NB4 (cell line): Measurements from ENCODE around the gene GNA15.

ENCODE experiments used
- DNase-seq: peaks from one replicate; pipeline ENCODE4 v3.0.0; 2010; ENCODE audit warnings: low read depth
- H3K4me3 ChIP-seq: one replicate; pipeline ENCODE4 v1.5.1; 2011; ENCODE audit warnings: mild to moderate bottlenecking, low read depth, low read length, moderate library complexity
- CTCF ChIP-seq: IDR thresholded peaks from one replicate; pipeline ENCODE4 v1.5.1; 2012; ENCODE audit warnings: low read depth, low read length
- MAX ChIP-seq: IDR thresholded peaks from 2 replicates; pipeline ENCODE4 v1.6.1; 2011; ENCODE audit warnings: low read depth, low read length
- MYC ChIP-seq: IDR thresholded peaks from 2 replicates; pipeline ENCODE4 v1.6.1; 2011; ENCODE audit warnings: low read depth, low read length
- POLR2A ChIP-seq: IDR thresholded peaks from 2 replicates; pipeline ENCODE4 v1.6.1; 2011; ENCODE audit warnings: mild to moderate bottlenecking; ENCODE audit not compliant: insufficient read length; ENCODE audit errors: extremely low read depth

Gene GNA15

GRCh38 chr19:3186891-3187661 lies 51.2 kb downstream of the GNA15 start:
- peak overlapping the region; percentile 80 for H3K4me3 ChIP-seq
- DNase-seq: peak; percentile 32
- no peak for TF ChIP-seq CTCF
- TF ChIP-seq MYC: no peak
- TF ChIP-seq MAX: no peak

DNA sequence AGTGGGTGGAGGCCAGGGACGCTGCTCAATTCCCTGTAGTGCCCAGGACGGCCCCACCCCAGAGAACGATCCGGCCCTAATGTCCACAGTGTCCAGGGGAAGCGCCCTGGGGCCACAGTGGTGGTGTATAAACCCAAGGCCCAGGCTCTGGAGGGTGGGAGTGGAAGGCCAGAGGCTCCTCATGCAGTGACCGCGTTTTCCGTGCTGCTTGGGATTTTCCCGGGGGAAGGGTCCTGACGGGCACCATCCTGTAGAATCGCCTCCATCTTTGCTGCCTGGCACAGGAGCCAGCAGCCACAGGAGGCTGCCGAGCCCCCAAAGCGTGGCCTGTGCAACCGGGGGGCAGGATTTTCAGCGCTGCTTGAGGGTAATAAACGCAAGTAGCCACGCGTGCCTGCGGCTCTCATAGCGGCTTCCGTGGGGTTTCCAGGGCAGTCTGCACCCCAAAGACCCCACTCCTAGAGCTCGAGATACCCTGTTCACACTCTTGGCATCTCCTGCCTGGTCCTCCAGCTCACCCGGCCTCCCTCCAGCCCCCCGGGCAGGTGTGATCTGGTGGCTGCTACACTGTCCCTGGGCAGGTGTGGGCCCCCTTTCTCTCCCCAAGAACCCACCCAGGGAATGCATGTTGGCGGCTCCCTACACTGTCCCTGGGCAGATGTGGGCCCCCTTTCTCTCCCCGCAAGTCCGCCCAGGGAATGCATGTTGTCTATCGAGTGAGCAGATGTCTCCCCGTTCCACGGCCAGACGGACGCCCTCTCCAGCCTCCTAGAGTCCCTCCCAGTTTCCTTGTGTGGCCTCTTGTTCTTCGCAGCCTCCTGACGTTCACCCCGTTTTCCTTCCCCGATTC lies 52.1 kb downstream of the GNA15 start:
- TF ChIP-seq POLR2A (no peak), MYC (no peak), MAX (no peak), CTCF (no peak)
- peak overlapping the region; percentile 44 for H3K4me3 ChIP-seq
- no peak for DNase-seq

GRCh38 chr19:3188627-3189596 lies 53.1 kb downstream of the GNA15 start:
- TF ChIP-seq MYC (no peak), POLR2A (peak; percentile 36)
- peak; percentile 70 for DNase-seq

DNA sequence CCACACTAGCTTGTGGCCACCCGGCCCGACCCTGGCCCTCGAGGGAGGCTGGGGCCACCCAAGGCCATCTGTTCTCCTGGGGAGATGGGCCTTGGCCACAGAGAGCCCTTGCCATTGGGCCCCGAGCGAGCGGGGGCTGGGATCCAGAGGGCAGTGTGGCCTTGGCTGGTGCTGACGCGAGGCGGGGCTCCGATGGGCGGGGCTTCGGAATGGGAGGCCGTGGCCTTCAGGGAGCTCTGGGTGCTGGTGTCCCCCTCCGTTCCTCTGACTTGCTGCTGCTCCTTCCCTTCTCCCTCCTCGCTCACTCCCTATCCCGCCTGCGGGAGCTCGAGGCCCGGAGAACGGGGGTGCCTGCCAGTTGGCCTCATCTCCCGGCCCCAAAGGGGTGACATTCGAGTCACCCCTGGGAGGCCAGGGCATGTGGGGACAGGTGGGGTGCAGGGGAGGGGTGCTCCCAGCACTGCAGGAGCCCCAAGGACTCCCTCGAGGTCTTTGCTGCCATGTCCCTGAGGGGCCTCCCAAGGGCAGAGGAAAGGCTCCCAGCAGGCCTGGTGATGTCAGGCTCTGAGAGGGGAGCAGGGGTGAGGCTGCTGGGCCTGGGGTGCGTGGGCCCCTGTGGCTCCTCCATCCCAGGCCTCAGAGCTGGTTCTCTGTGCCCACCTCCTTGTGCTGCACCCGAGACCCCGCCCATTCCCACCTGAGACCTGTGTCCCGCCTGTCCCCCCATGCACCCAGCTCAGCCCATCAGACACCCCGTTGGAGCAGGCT lies 54.1 kb downstream of the GNA15 start:
- TF ChIP-seq POLR2A (no peak), MAX (no peak), MYC (no peak), CTCF (no peak)
- no peak overlapping the region for H3K4me3 ChIP-seq
- DNase-seq: no peak

More at GRCh38 chr19:3188627-3189596, 53.1 kb downstream of the GNA15 start:
- peak overlapping the region; percentile 44 for H3K4me3 ChIP-seq

DNA sequence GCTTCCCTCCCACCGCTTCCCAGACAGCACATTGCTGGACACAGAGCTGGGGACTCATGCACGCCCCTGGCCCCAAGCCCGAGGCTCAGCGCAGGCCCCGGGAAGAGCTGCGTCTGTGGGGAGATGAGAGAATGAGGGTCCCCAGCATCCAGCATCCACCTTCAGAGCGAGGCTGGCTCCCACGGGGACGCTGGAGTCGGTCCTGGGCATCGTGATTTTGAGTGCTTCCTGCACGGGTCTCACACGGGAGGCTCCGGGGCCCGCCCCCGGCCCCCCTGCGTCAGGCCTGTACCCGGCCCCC lies 54.6 kb downstream of the GNA15 start:
- no peak for DNase-seq
- TF ChIP-seq CTCF (no peak), POLR2A (no peak), MAX (no peak), MYC (no peak)

More for the DNA sequence above, 54.6 kb downstream of the GNA15 start:
- H3K4me3 ChIP-seq: no peak overlapping the region
